Fibroblast of lung (primary cell): ENCODE measurements around the gene RNF146.

Experiments
- EZH2 ChIP-seq: IDR thresholded peaks from 2 replicates; pipeline ENCODE4 v1.5.1; 2012; ENCODE audit warnings: low read length, control low read depth, mild to moderate bottlenecking; ENCODE audit errors: missing control alignments
- TF ChIP-seq, protein P1 (sequence below), 2 donors: IDR thresholded peaks in 1 of 2; conservative IDR thresholded peaks in 1 of 2; 1 replicate in 1 of 2; 2 replicates in 1 of 2; pipeline ENCODE4 v1.5.1; 2011 to 2012; ENCODE audit warnings: low read length in 2 of 2, control low read depth in 1 of 2, inconsistent platforms in 1 of 2, low read depth in 1 of 2, mild to moderate bottlenecking in 1 of 2

DNA sequence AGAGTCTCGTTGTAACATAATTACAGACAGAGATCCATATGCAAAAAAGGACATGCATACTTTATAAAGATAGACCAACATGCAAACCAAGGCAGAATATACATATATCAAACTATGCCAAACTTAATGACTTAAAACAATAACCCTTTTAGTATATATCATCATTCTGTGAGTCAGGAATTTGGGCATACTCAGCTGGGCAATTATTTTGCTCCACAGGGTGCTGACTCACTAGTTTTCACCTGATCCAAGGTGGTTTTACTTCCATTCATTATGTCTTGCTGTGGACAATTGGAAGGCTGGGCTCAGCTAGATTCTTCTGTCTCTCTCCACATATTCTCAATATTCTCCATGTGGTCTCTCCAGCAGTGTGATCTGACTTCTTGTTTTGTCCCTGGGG is 41.2 kb upstream of the RNF146 start:
- TF ChIP-seq EZH2: no peak
- TF ChIP-seq, protein P1, sequence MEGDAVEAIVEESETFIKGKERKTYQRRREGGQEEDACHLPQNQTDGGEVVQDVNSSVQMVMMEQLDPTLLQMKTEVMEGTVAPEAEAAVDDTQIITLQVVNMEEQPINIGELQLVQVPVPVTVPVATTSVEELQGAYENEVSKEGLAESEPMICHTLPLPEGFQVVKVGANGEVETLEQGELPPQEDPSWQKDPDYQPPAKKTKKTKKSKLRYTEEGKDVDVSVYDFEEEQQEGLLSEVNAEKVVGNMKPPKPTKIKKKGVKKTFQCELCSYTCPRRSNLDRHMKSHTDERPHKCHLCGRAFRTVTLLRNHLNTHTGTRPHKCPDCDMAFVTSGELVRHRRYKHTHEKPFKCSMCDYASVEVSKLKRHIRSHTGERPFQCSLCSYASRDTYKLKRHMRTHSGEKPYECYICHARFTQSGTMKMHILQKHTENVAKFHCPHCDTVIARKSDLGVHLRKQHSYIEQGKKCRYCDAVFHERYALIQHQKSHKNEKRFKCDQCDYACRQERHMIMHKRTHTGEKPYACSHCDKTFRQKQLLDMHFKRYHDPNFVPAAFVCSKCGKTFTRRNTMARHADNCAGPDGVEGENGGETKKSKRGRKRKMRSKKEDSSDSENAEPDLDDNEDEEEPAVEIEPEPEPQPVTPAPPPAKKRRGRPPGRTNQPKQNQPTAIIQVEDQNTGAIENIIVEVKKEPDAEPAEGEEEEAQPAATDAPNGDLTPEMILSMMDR (conservative IDR thresholded peaks at IDR 0.05 in 1 of 2, IDR thresholded peaks at IDR 0.05 in 1 of 2; ENCODE audit: low read depth in 1 of 2, low read length in 2 of 2): no peak
